Endothelial cell (in vitro differentiated cells): Measurements from ENCODE around the gene SRPX. TPM values are rescaled to one million over a fixed set of nuclear protein-coding genes. Genes with fewer than 3 reads are reported as not detected.

Source experiments
- DNase-seq: peaks from one replicate; pipeline ENCODE4 v3.0.0; 2021; ENCODE audit warnings: low spot score
- H3K27ac Mint-ChIP-seq: one replicate; pipeline ENCODE4 v1.8.0; 2021; ENCODE audit warnings: mixed read lengths, inconsistent platforms; ENCODE audit not compliant: unreplicated experiment
- H3K27me3 Mint-ChIP-seq: one replicate; pipeline ENCODE4 v1.8.0; 2021; ENCODE audit warnings: mild to moderate bottlenecking, moderate library complexity, mixed read lengths, inconsistent platforms; ENCODE audit not compliant: unreplicated experiment
- H3K36me3 Mint-ChIP-seq: one replicate; pipeline ENCODE4 v1.8.0; 2021; ENCODE audit warnings: mild to moderate bottlenecking, low read depth, mixed read lengths, inconsistent platforms; ENCODE audit not compliant: unreplicated experiment
- H3K4me1 Mint-ChIP-seq: one replicate; pipeline ENCODE4 v1.8.0; 2021; ENCODE audit warnings: mild to moderate bottlenecking, mixed read lengths, inconsistent platforms; ENCODE audit not compliant: unreplicated experiment
- H3K4me3 Mint-ChIP-seq: one replicate; pipeline ENCODE4 v1.8.0; 2021; ENCODE audit warnings: mild to moderate bottlenecking, mixed read lengths, inconsistent platforms; ENCODE audit not compliant: unreplicated experiment
- H3K9me3 Mint-ChIP-seq: one replicate; pipeline ENCODE4 v1.8.0; 2021; ENCODE audit warnings: mixed read lengths, inconsistent platforms; ENCODE audit not compliant: unreplicated experiment
- total RNA-seq: library from RNA; stranded (reverse); fragmentation: NEBNext Ultra II Directional; extraction: Animal tissue kit (Norgen Biotek cat#: 25700); gene quantifications from one replicate; pipeline ENCODE4 v1.2.1, GENCODE V29; 2021; ENCODE audit not compliant: unreplicated experiment
- TF ChIP-seq, protein P1 (sequence below): fragments of 200-600 bp; sonication (generic); IDR thresholded peaks from one replicate; pipeline ENCODE4 v1.5.0; 2021; ENCODE audit warnings: antibody characterized with exemption; ENCODE audit not compliant: unreplicated experiment

SRPX gene
- total RNA-seq, 1 donor from 2014 or later: 23.8 TPM

DNA sequence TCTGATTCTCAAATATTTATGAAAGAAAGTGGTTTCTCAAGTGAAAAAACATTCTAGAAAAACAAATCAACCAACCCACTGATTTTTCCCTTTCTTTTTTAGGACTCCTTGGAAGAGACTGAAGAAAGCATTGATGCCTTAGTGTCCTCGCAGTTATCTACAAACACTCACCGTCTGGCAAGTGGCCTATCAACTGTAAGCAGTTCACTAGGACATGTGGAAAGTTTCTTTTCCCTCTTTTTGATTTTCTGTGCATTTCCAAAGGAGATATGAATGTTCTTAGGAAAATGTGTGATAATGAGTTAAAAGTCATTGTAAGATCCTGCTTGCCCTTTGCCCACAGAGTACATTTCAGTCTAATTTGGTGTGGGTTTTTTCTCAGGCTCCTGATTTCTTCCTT, 118.4 kb downstream of the SRPX start:
- no peaks in the 10 kb centered on the region for H3K4me1 Mint-ChIP-seq
- H3K9me3 Mint-ChIP-seq: no peaks in the 10 kb centered on the region
- no peak for DNase-seq
- H3K4me3 Mint-ChIP-seq: no peak overlapping the region
- no peak overlapping the region for H3K27ac Mint-ChIP-seq
- no peaks in the 10 kb centered on the region for H3K36me3 Mint-ChIP-seq
- no peaks in the 10 kb centered on the region for H3K27me3 Mint-ChIP-seq
- TF ChIP-seq, protein P1, sequence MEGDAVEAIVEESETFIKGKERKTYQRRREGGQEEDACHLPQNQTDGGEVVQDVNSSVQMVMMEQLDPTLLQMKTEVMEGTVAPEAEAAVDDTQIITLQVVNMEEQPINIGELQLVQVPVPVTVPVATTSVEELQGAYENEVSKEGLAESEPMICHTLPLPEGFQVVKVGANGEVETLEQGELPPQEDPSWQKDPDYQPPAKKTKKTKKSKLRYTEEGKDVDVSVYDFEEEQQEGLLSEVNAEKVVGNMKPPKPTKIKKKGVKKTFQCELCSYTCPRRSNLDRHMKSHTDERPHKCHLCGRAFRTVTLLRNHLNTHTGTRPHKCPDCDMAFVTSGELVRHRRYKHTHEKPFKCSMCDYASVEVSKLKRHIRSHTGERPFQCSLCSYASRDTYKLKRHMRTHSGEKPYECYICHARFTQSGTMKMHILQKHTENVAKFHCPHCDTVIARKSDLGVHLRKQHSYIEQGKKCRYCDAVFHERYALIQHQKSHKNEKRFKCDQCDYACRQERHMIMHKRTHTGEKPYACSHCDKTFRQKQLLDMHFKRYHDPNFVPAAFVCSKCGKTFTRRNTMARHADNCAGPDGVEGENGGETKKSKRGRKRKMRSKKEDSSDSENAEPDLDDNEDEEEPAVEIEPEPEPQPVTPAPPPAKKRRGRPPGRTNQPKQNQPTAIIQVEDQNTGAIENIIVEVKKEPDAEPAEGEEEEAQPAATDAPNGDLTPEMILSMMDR: no peak

DNA sequence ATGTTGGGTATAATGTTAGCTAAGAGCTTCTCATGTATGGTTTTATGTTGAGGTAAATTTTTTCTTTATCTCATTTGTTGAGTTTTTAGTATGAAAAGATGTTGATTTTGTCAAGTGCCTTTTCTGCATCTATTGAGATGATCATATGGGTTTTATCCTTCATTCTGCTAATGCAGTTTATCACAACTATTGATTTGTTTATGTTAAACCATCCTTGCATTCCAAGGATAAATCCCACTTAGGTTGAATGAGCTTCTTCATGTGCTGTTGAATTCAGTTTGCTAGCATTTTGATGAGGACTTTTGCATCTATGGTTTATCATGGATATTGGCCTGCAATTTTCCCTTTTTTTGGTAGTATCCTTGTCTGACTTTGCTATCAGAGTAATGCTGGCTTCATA, 121.0 kb downstream of the SRPX start:
- H3K4me3 Mint-ChIP-seq: no peak overlapping the region
- H3K36me3 Mint-ChIP-seq: no peaks in the 10 kb centered on the region
- TF ChIP-seq, protein P1: no peak
- H3K4me1 Mint-ChIP-seq: no peaks in the 10 kb centered on the region
- H3K27ac Mint-ChIP-seq: no peak overlapping the region
- no peaks in the 10 kb centered on the region for H3K9me3 Mint-ChIP-seq
- H3K27me3 Mint-ChIP-seq: no peaks in the 10 kb centered on the region
- no peak for DNase-seq

Other genes starting within 250 kb of the SRPX start
- gene SYTL5, start 214.3 kb downstream of the SRPX start, total RNA-seq: not detected
- 17.2 TPM for gene RPGR, start 106.6 kb upstream of the SRPX start, total RNA-seq
- gene OTC, start 131.7 kb upstream of the SRPX start, total RNA-seq: not detected